ENCODE data around the gene RGS9BP. TPM values are rescaled to one million over a fixed set of nuclear protein-coding genes. Genes with fewer than 3 reads are reported as not detected.

Gene RGS9BP
- total and polyA plus RNA-seq, 2 experiments from 2014 or later, result 0.83 TPM; not detected in 1

DNA sequence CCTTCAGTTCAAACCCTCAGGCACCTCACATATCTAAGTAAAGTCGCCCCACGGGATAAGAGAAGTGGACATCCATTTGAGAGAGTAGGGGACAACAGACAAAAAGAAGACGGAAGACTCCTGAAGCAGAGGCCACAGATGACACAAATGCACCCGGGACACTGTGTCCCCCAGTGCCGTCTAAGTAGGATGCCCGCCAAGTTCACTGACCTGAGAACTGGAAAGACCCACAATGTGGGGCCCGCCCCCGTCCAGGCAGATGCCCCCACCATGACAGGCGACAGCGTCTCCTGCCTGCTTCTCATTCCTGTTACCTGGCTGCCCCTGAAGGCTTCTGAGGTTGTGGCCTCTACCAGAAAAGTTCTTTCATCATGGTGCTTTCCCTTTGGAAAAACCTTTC lies 17.6 kb upstream of the RGS9BP start:
- no peak for TF ChIP-seq ZNF462 (CRISPR knock-in tag; IDR thresholded peaks at IDR 0.05)
- H3K79me2 ChIP-seq (replicated peaks; ENCODE audit: insufficient read depth), result peaks cover 39% of the 10 kb centered on the region
- DNase-seq (ENCODE audit: low spot score) (no peak), ATAC-seq (no peak)
- Mint-ChIP-seq H3K36me3 (ENCODE audit: low read depth) (peaks cover 14% of the 10 kb centered on the region; the same call in 2 of the 3 replicates), H3K9me3 (no peaks in the 10 kb centered on the region), H3K27me3 (ENCODE audit: insufficient read depth, low read depth, poor library complexity) (peaks cover 5% of the 10 kb centered on the region), H3K27ac (peak overlapping the region; percentile 36; the same call in 1 of the 2 replicates), H3K4me1 (peaks cover 3% of the 10 kb centered on the region; the same call in 2 of the 3 replicates), H3K4me3 (no peak overlapping the region)
- no peaks in the 10 kb centered on the region for H3K4me1 ChIP-seq (ENCODE audit: insufficient read depth)
- H2AFZ ChIP-seq, result no peak overlapping the region
- H3F3A ChIP-seq (replicated peaks; ENCODE audit: low read depth), result no peaks in the 10 kb centered on the region
- H3K4me2 ChIP-seq, result no peak overlapping the region
- no peak overlapping the region for H3K4me3 ChIP-seq
- peaks cover 13% of the 10 kb centered on the region for H4K20me1 ChIP-seq (replicated peaks; ENCODE audit: insufficient read depth)
- no peaks in the 10 kb centered on the region for H3K9me2 ChIP-seq (ENCODE audit: insufficient read depth)
- no peak overlapping the region for H3K27ac ChIP-seq (ENCODE audit: low read depth)
- H3K36me3 ChIP-seq (ENCODE audit: insufficient read depth), result no peaks in the 10 kb centered on the region
- H3K27me3 ChIP-seq (ENCODE audit: insufficient read depth), result no peaks in the 10 kb centered on the region

GRCh38 chr19:32658527-32658926 lies 17.1 kb upstream of the RGS9BP start:
- Histone ChIP-seq H3K79me2 (replicated peaks; ENCODE audit: insufficient read depth) (peaks cover 44% of the 10 kb centered on the region), H3K4me3 (no peak overlapping the region)
- no peak overlapping the region for H3K4me3 Mint-ChIP-seq
- TF ChIP-seq EZH2phosphoT487 (IDR thresholded peaks at IDR 0.05; ENCODE audit: unreplicated experiment) (no peak), CREB1 (CRISPR knock-in tag; IDR thresholded peaks at IDR 0.05; ENCODE audit: low read depth) (no peak), EZH2 (IDR thresholded peaks at IDR 0.05; ENCODE audit: low read depth, unreplicated experiment) (no peak)
- TF ChIP-seq, protein P1, sequence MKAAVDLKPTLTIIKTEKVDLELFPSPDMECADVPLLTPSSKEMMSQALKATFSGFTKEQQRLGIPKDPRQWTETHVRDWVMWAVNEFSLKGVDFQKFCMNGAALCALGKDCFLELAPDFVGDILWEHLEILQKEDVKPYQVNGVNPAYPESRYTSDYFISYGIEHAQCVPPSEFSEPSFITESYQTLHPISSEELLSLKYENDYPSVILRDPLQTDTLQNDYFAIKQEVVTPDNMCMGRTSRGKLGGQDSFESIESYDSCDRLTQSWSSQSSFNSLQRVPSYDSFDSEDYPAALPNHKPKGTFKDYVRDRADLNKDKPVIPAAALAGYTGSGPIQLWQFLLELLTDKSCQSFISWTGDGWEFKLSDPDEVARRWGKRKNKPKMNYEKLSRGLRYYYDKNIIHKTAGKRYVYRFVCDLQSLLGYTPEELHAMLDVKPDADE (IDR thresholded peaks at IDR 0.05), result no peak
- TF ChIP-seq, protein P2, sequence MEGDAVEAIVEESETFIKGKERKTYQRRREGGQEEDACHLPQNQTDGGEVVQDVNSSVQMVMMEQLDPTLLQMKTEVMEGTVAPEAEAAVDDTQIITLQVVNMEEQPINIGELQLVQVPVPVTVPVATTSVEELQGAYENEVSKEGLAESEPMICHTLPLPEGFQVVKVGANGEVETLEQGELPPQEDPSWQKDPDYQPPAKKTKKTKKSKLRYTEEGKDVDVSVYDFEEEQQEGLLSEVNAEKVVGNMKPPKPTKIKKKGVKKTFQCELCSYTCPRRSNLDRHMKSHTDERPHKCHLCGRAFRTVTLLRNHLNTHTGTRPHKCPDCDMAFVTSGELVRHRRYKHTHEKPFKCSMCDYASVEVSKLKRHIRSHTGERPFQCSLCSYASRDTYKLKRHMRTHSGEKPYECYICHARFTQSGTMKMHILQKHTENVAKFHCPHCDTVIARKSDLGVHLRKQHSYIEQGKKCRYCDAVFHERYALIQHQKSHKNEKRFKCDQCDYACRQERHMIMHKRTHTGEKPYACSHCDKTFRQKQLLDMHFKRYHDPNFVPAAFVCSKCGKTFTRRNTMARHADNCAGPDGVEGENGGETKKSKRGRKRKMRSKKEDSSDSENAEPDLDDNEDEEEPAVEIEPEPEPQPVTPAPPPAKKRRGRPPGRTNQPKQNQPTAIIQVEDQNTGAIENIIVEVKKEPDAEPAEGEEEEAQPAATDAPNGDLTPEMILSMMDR (conservative IDR thresholded peaks at IDR 0.05; ENCODE audit: low read depth in 2 of 2), result no peak

More at GRCh38 chr19:32658527-32658926, 17.1 kb upstream of the RGS9BP start:
- ATAC-seq (no peak), DNase-seq (ENCODE audit: low spot score) (no peak)
- Histone ChIP-seq H3F3A (replicated peaks; ENCODE audit: low read depth) (no peaks in the 10 kb centered on the region), H3K27me3 (ENCODE audit: insufficient read depth) (no peaks in the 10 kb centered on the region), H3K9me2 (ENCODE audit: insufficient read depth) (no peaks in the 10 kb centered on the region), H4K20me1 (replicated peaks; ENCODE audit: insufficient read depth) (peaks cover 13% of the 10 kb centered on the region), H2AFZ (no peak overlapping the region), H3K4me2 (no peak overlapping the region), H3K36me3 (ENCODE audit: insufficient read depth) (no peaks in the 10 kb centered on the region), H3K4me1 (ENCODE audit: insufficient read depth) (no peaks in the 10 kb centered on the region), H3K27ac (ENCODE audit: low read depth) (no peak overlapping the region)
- Mint-ChIP-seq H3K9me3 (no peaks in the 10 kb centered on the region), H3K4me1 (no peaks in the 10 kb centered on the region; the same call in 2 of the 3 replicates), H3K27ac (peak overlapping the region; percentile 36; the same call in 1 of the 2 replicates), H3K36me3 (ENCODE audit: low read depth) (peaks cover 14% of the 10 kb centered on the region; the same call in 2 of the 3 replicates), H3K27me3 (ENCODE audit: insufficient read depth, low read depth, poor library complexity) (peaks cover 5% of the 10 kb centered on the region)
